Heart left ventricle (tissue), 16 donors: Measurements from ENCODE around the gene CDK8. TPM values are rescaled to one million over a fixed set of nuclear protein-coding genes. Genes with fewer than 3 reads are reported as not detected.

ENCODE experiments used
- ATAC-seq, 4 donors: fragments of 200-7000 bp; cut with Tn5 transposase; one replicate each; pipeline ENCODE4 v1.9.1; 2020 to 2022; ENCODE audit warnings: moderate library complexity in 4 of 4, mild to moderate bottlenecking in 3 of 4, moderate number of reproducible peaks in 1 of 4
- DNase-seq, 5 donors: peaks; one replicate each; pipeline ENCODE4 v3.0.0-alpha.2; 2020
- H3K27ac ChIP-seq, 12 donors: fragments of 200-600 bp; sonication (generic) in 4 of 12; one replicate each; pipeline versions ENCODE4 v1.5.0 to v1.8.0; 2016 to 2022; ENCODE audit warnings: mild to moderate bottlenecking in 2 of 12
- H3K27me3 ChIP-seq, 9 donors: fragments of 200-600 bp; sonication (generic) in 2 of 9; one replicate each; pipeline versions ENCODE4 v1.5.1 to v1.8.0; 2016 to 2022; ENCODE audit warnings: mild to moderate bottlenecking in 3 of 9
- H3K36me3 ChIP-seq, 9 donors: fragments of 200-600 bp; sonication (generic) in 2 of 9; one replicate each; pipeline versions ENCODE4 v1.5.0 to v1.8.0; 2018 to 2022; ENCODE audit warnings: mild to moderate bottlenecking in 2 of 9
- H3K4me1 ChIP-seq, 12 donors: fragments of 200-600 bp; sonication (generic) in 4 of 12; one replicate each; pipeline versions ENCODE4 v1.5.0 to v1.8.0; 2016 to 2022; ENCODE audit warnings: mild to moderate bottlenecking in 3 of 12
- H3K4me3 ChIP-seq, 12 donors: fragments of 200-600 bp; sonication (generic) in 4 of 12; one replicate each; pipeline versions ENCODE4 v1.5.0 to v1.8.0; 2017 to 2022; ENCODE audit warnings: mild to moderate bottlenecking in 9 of 12, moderate library complexity in 4 of 12
- H3K9me3 ChIP-seq, 12 donors: fragments of 200-600 bp; sonication (generic) in 4 of 12; one replicate each; pipeline versions ENCODE4 v1.5.0 to v1.8.0; 2016 to 2022; ENCODE audit warnings: mild to moderate bottlenecking in 1 of 12
- POLR2A ChIP-seq, 2 donors: fragments of 450-650 bp; IDR thresholded peaks; one replicate each; pipeline ENCODE4 v1.6.1; 2017; ENCODE audit warnings: antibody characterized with exemption in 2 of 2, mild to moderate bottlenecking in 2 of 2, moderate library complexity in 2 of 2
- WGBS, 4 donors: extraction: QIAGEN DNeasy Blood & Tissue Kit in 2 of 4; methylation state at CpG; one replicate each; pipeline versions ENCODE4 v1.1.5 to v1.1.7; 2013 to 2018; 5-methylcytosine and 5-hydroxymethylcytosine counted together
- intact Hi-C, 10 donors: fragments of 100-400 bp; cut with DNase I; formaldehyde crosslinking; loops; one replicate each; pipeline versions ENCODE4 v1.11.1 to v1.14.2; 2022
- polyA plus RNA-seq, 2 donors: library from polyadenylated mRNA; stranded (reverse); fragments of 200-250 nt; gene quantifications; one replicate each; pipeline ENCODE4 v1.2.3, GENCODE V29; 2013
- total RNA-seq, 9 donors: library from RNA; depleted of rRNA in 2 of 9; stranded (reverse); fragments of >200 nt in 2 of 9; fragmentation: NEBNext Ultra II Directional in 3 of 9; extraction: Animal tissue kit (Norgen Biotek cat#: 25700) in 3 of 9; gene quantifications; one replicate each; pipeline versions ENCODE4 v1.1.0 to v1.2.4, GENCODE V29; 2016 to 2023
- TF ChIP-seq, protein P1 (sequence below), 12 donors: fragments of 200-600 bp; sonication (generic) in 4 of 12; IDR thresholded peaks; one replicate each; pipeline versions ENCODE4 v1.5.0 to v1.8.0; 2018 to 2022; ENCODE audit warnings: antibody characterized with exemption in 12 of 12, mild to moderate bottlenecking in 5 of 12
- donor health status: ischemic (EF 13 %, LVEDD 7.1; RV severe dilation, severe dysfunction).
- donor health status: healthy with polysubstance abuse.
- donor health status: DM: no; HTN: yes; CAD: no.
- donor health status: DM: no; HTN: no; CAD: no.
- donor health status: ischemic (EF 25% LVEDD 6.9; RV normal size, moderate dysfunction).
- donor health status: ischemic (EF 25% LVEDD 5.7; RV mildly dilated, moderate dysfunction).
- donor health status: healthy.
- donor health status: DM: yes; HTN: yes; CAD: no.
- donor health status: ischemic (EF 35%, LVEDD 5.7; RV mildly dilated, moderate dysfunction).
- donor health status: nonischemic (EF 11% LVEDD 7.7; RV severe dilation, severe dysfunction).
- donor health status: DM: yes; HTN: yes; CAD: no.
- donor health status: PGD.
- donor health status: ischemic (EF 29% LVEDD 5.4; RV normal size, mild dysfunction).
- donor health status: nonischemic (EF 23%, LVEDD 6.1; RV moderate dilation, normal function).

The CDK8 gene
- total and polyA plus RNA-seq, 11 donors = 5.3 to 12.4 (median 9.9) TPM

DNA sequence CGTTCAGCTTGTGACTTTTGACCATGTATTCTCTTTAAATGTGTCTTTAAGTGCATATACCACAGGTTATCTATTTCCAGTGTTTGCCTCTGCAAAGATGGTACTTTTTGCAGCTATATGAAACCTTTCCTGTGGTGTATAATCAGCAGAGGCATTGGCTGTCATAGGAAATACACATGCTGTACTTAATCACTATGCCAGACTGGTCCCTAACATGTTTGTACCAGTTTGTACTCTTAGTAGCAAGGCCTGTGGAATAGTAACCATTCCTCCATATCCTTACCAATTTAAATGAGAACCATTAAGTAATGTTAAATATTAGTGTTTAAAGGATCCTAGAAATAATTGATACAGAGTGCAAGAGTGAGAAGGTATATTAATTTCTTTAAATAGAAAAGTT, 69.8 kb downstream of the CDK8 start:
- intact Hi-C loops = loop anchor here in 2 of 10 donors (2.0 to 10.0 kb wide), 2 partner anchors 69 kb away; partner anchors contain the start of gene CDK8 (in 2 of the 2)
- no peaks in the 10 kb centered on the region for H3K27me3 ChIP-seq
- H3K9me3 ChIP-seq = peaks cover 0 to 6% (median 0%) of the 10 kb centered on the region in 12 donors
- no peak overlapping the region for H3K4me3 ChIP-seq
- TF ChIP-seq, protein P1, sequence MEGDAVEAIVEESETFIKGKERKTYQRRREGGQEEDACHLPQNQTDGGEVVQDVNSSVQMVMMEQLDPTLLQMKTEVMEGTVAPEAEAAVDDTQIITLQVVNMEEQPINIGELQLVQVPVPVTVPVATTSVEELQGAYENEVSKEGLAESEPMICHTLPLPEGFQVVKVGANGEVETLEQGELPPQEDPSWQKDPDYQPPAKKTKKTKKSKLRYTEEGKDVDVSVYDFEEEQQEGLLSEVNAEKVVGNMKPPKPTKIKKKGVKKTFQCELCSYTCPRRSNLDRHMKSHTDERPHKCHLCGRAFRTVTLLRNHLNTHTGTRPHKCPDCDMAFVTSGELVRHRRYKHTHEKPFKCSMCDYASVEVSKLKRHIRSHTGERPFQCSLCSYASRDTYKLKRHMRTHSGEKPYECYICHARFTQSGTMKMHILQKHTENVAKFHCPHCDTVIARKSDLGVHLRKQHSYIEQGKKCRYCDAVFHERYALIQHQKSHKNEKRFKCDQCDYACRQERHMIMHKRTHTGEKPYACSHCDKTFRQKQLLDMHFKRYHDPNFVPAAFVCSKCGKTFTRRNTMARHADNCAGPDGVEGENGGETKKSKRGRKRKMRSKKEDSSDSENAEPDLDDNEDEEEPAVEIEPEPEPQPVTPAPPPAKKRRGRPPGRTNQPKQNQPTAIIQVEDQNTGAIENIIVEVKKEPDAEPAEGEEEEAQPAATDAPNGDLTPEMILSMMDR (IDR thresholded peaks at IDR 0.05) = no peak
- no peak for TF ChIP-seq POLR2A (IDR thresholded peaks at IDR 0.05)
- DNase-seq = no peak
- H3K36me3 ChIP-seq = no peaks in the 10 kb centered on the region
- H3K27ac ChIP-seq = peak overlapping the region in 1 of 12 donors; percentile 19
- 52 to 97% (median 95%) methylated on average over 1 of the region's 1 CpG for WGBS, 4 donors
- peak in 2 of 4 donors; percentile 54 to 56 for ATAC-seq
- H3K4me1 ChIP-seq = peaks cover 0 to 46% (median 30%) of the 10 kb centered on the region in 12 donors

- no peak for ATAC-seq
- intact Hi-C loops = loop anchor here in 2 of 10 donors (2.0 to 10.0 kb wide), 2 partner anchors 69 kb away; partner anchors contain the start of gene CDK8 (in 2 of the 2)
- TF ChIP-seq, protein P1 (IDR thresholded peaks at IDR 0.05) = no peak
- TF ChIP-seq POLR2A (IDR thresholded peaks at IDR 0.05) = no peak
- Histone ChIP-seq H3K27ac (peak overlapping the region in 2 of 12 donors; percentile 6 to 65), H3K36me3 (no peaks in the 10 kb centered on the region), H3K9me3 (peaks cover 0 to 9% (median 0%) of the 10 kb centered on the region in 12 donors), H3K27me3 (no peaks in the 10 kb centered on the region), H3K4me3 (no peak overlapping the region), H3K4me1 (peaks cover 0 to 46% (median 30%) of the 10 kb centered on the region in 12 donors)
- WGBS, 4 donors = 67 to 77% (median 71%) methylated on average over 3 of the region's 3 CpGs
- DNase-seq = no peak
Measured at GRCh38 chr13:26324294-26324693, 70.4 kb downstream of the CDK8 start.

GRCh38 chr13:26324867-26325266, 70.9 kb downstream of the CDK8 start:
- no peak for ATAC-seq
- Histone ChIP-seq H3K9me3 (peaks cover 0 to 9% (median 0%) of the 10 kb centered on the region in 12 donors), H3K4me1 (peaks cover 0 to 46% (median 30%) of the 10 kb centered on the region in 12 donors), H3K36me3 (no peaks in the 10 kb centered on the region), H3K27me3 (no peaks in the 10 kb centered on the region), H3K27ac (peak overlapping the region in 3 of 12 donors; percentile 6 to 65 (median 47)), H3K4me3 (no peak overlapping the region)
- intact Hi-C loops = loop anchor here in 2 of 10 donors (2.0 to 10.0 kb wide), 2 partner anchors 70 kb away; partner anchors contain the start of gene CDK8 (in 2 of the 2)
- TF ChIP-seq, protein P1 (IDR thresholded peaks at IDR 0.05) = no peak
- no peak for TF ChIP-seq POLR2A (IDR thresholded peaks at IDR 0.05)
- DNase-seq = no peak

DNA sequence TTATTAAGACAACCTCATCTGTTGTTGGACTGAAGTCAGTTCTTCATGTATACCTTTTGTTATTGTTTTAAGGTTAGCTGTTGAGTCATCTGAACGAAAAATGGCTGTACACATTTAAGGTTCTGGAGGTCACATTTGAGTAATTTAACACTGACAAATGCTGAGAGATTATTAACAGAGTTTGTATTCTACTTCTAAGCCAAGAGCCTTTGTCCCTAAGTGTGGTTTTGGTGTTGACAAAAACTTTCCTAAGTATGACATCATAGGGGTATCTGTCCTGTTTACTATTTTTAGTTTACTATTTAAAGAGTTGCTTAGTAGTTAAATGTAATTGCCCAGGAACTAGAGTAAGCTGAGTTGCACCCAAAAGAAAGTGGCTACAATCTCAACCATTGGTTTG, 71.9 kb downstream of the CDK8 start:
- H3K9me3 ChIP-seq = peaks cover 0 to 9% (median 0%) of the 10 kb centered on the region in 12 donors
- no peaks in the 10 kb centered on the region for H3K27me3 ChIP-seq
- DNase-seq = no peak
- intact Hi-C loops = loop anchor here in 2 of 10 donors (2.0 to 10.0 kb wide), 2 partner anchors 71 kb away; partner anchors contain the start of gene CDK8 (in 2 of the 2)
- 35 to 47% (median 43%) methylated on average over 1 of the region's 1 CpG for WGBS, 4 donors
- H3K4me3 ChIP-seq = no peak overlapping the region
- H3K36me3 ChIP-seq = no peaks in the 10 kb centered on the region
- peaks cover 0 to 45% (median 30%) of the 10 kb centered on the region in 12 donors for H3K4me1 ChIP-seq
- peak overlapping the region in 9 of 12 donors; percentile 7 to 65 (median 37) for H3K27ac ChIP-seq
- no peak for TF ChIP-seq POLR2A (IDR thresholded peaks at IDR 0.05)
- TF ChIP-seq, protein P1 (IDR thresholded peaks at IDR 0.05) = no peak
- peak; percentile 66 to 81 (median 69) for ATAC-seq
